ENCODE results near the gene ACTN2. TPM values are rescaled to one million over a fixed set of nuclear protein-coding genes. Genes with fewer than 3 reads are reported as not detected.
A peak's percentile ranks its signal among the peaks of the same experiment; 100 is the strongest.

ACTN2 gene
- total RNA-seq, 2 experiments from 2014 or later, result 0.28 TPM; not detected in 1

DNA sequence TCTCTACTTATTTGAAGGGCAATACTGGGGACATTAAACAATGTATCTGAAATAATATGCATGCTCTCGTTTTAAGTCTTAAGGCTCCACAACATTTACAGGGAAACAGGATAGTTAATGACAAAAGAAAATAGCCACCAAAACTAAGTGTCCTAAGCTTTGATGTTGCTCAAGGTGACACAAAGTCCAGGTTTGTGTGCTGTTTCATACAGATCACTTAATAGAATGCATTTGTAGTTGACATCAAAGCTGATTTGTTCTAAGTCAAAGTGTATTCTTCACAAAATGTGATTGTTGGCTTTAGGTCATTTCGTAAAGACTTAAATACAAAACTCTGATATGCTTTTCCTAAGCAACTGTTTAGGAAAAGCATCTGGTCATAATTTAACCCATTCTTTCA lies 71.3 kb downstream of the ACTN2 start:
- POLR2A ChIA-PET, result no interaction called here
- Mint-ChIP-seq H3K27me3 (no peaks in the 10 kb centered on the region), H3K36me3 (ENCODE audit: low read depth) (no peaks in the 10 kb centered on the region), H3K4me3 (no peak overlapping the region), H3K27ac (no peak overlapping the region), H3K4me1 (ENCODE audit: low read depth) (no peaks in the 10 kb centered on the region), H3K9me3 (no peaks in the 10 kb centered on the region)
- TF ChIP-seq, protein P1, sequence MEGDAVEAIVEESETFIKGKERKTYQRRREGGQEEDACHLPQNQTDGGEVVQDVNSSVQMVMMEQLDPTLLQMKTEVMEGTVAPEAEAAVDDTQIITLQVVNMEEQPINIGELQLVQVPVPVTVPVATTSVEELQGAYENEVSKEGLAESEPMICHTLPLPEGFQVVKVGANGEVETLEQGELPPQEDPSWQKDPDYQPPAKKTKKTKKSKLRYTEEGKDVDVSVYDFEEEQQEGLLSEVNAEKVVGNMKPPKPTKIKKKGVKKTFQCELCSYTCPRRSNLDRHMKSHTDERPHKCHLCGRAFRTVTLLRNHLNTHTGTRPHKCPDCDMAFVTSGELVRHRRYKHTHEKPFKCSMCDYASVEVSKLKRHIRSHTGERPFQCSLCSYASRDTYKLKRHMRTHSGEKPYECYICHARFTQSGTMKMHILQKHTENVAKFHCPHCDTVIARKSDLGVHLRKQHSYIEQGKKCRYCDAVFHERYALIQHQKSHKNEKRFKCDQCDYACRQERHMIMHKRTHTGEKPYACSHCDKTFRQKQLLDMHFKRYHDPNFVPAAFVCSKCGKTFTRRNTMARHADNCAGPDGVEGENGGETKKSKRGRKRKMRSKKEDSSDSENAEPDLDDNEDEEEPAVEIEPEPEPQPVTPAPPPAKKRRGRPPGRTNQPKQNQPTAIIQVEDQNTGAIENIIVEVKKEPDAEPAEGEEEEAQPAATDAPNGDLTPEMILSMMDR (IDR thresholded peaks at IDR 0.05), result no peak
- H3K27ac ChIP-seq (ENCODE audit: low read depth in 1 of 2, low read length in 2 of 2), result no peak overlapping the region
- H3K9me3 ChIP-seq (ENCODE audit: control insufficient read depth in 1 of 2, insufficient read depth in 1 of 2, low read length in 2 of 2), result no peaks in the 10 kb centered on the region
- H3K4me3 ChIP-seq (ENCODE audit: low read length), result no peak overlapping the region
- no peak for ATAC-seq (ENCODE audit: poor library complexity)
- intact Hi-C loops (cut with DNase I, micrococcal nuclease), result loop anchor here in 1 of 2 experiments (5.0 kb wide), 1 partner anchor 630 kb away; no protein-coding TSS in a partner anchor
- peaks cover 3% of the 10 kb centered on the region for H3K4me1 ChIP-seq (ENCODE audit: insufficient read depth, low read length)
- no peak for DNase-seq
- H3K36me3 ChIP-seq (ENCODE audit: insufficient read depth, low read length), result no peaks in the 10 kb centered on the region
- CTCF ChIA-PET, result no interaction called here
- peaks cover 0 to 3% of the 10 kb centered on the region in 2 experiments for H3K27me3 ChIP-seq (ENCODE audit: control insufficient read depth in 1 of 2, insufficient read depth in 2 of 2, low read length in 2 of 2)

- Histone ChIP-seq H3K27me3 (ENCODE audit: control insufficient read depth in 1 of 2, insufficient read depth in 2 of 2, low read length in 2 of 2) (no peaks in the 10 kb centered on the region), H3K9me3 (ENCODE audit: control insufficient read depth in 1 of 2, insufficient read depth in 1 of 2, low read length in 2 of 2) (no peaks in the 10 kb centered on the region), H3K36me3 (ENCODE audit: insufficient read depth, low read length) (no peaks in the 10 kb centered on the region), H3K27ac (ENCODE audit: low read depth in 1 of 2, low read length in 2 of 2) (no peak overlapping the region), H3K4me3 (ENCODE audit: low read length) (no peak overlapping the region), H3K4me1 (ENCODE audit: insufficient read depth, low read length) (peaks cover 3% of the 10 kb centered on the region)
- Mint-ChIP-seq H3K27me3 (no peaks in the 10 kb centered on the region), H3K36me3 (ENCODE audit: low read depth) (no peaks in the 10 kb centered on the region), H3K4me3 (no peak overlapping the region), H3K4me1 (ENCODE audit: low read depth) (no peaks in the 10 kb centered on the region), H3K27ac (no peak overlapping the region), H3K9me3 (no peaks in the 10 kb centered on the region)
- DNase-seq, result peak in 4 of 14 experiments; percentile 17 to 74 (median 55)
- POLR2A ChIA-PET, result interaction anchor here (2.1 kb wide), 1 partner anchor 36 kb away, joined by 10 read pairs; the partner anchor contains the start of gene MTR
- ATAC-seq (ENCODE audit: poor library complexity), result no peak
- intact Hi-C loops (cut with DNase I, micrococcal nuclease), result loop anchor here (1.0 to 5.0 kb wide), 2 partner anchors 110 to 628 kb away; no protein-coding TSS in a partner anchor
- TF ChIP-seq, protein P1 (IDR thresholded peaks at IDR 0.05), result peak; percentile 87
- CTCF ChIA-PET, result interaction anchor here (0.7 to 1.8 kb wide), 12 partner anchors 9 to 803 kb away, joined by 3 to 6 read pairs (median 4); partner anchors contain the start of gene MTR
Observed at GRCh38 chr1:236759252-236759859, 73.1 kb downstream of the ACTN2 start.

DNA sequence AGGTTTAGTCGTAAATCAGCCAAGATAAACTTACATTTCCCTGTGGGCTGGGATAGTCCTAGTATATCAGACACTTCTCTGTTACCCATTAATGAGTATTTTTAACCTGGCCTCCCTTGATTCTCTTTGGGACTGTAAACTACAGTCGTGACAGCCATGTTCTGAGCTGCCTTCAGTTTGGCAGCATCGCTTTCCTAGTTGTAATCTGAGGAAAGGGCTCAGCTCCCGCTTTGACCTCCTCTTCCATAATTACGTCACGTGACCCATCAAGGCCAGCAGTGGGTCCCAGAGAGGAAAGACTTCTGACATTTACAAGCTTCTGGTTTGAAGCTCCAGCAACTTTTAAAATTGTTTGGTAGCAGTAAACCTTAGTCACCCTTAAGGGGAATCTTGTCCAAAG lies 74.2 kb downstream of the ACTN2 start:
- TF ChIP-seq, protein P1 (IDR thresholded peaks at IDR 0.05), result no peak
- no peak overlapping the region for H3K4me3 ChIP-seq (ENCODE audit: low read length)
- ATAC-seq (ENCODE audit: poor library complexity) (no peak), DNase-seq (no peak)
- H3K9me3 ChIP-seq (ENCODE audit: control insufficient read depth in 1 of 2, insufficient read depth in 1 of 2, low read length in 2 of 2), result no peaks in the 10 kb centered on the region
- CTCF ChIA-PET, result interaction anchor here (1.6 kb wide), 1 partner anchor 35 kb away, joined by 5 read pairs; the partner anchor contains the start of gene MTR
- no peaks in the 10 kb centered on the region for H3K9me3 Mint-ChIP-seq
- H3K27me3 Mint-ChIP-seq, result no peaks in the 10 kb centered on the region
- H3K27ac Mint-ChIP-seq, result no peak overlapping the region
- H3K4me1 Mint-ChIP-seq (ENCODE audit: low read depth), result no peaks in the 10 kb centered on the region
- intact Hi-C loops (cut with DNase I, micrococcal nuclease), result loop anchor here in 1 of 2 experiments (1.0 to 10.0 kb wide), 2 partner anchors 106 to 804 kb away; no protein-coding TSS in a partner anchor
- H3K36me3 Mint-ChIP-seq (ENCODE audit: low read depth), result no peaks in the 10 kb centered on the region
- no peak overlapping the region for H3K27ac ChIP-seq (ENCODE audit: low read depth in 1 of 2, low read length in 2 of 2)
- H3K36me3 ChIP-seq (ENCODE audit: insufficient read depth, low read length), result no peaks in the 10 kb centered on the region
- H3K4me3 Mint-ChIP-seq, result no peak overlapping the region
- POLR2A ChIA-PET, result interaction anchor here (2.1 kb wide), 1 partner anchor 34 kb away, joined by 10 read pairs; the partner anchor contains the start of gene MTR
- H3K27me3 ChIP-seq (ENCODE audit: control insufficient read depth in 1 of 2, insufficient read depth in 2 of 2, low read length in 2 of 2), result no peaks in the 10 kb centered on the region
- peaks cover 3% of the 10 kb centered on the region for H3K4me1 ChIP-seq (ENCODE audit: insufficient read depth, low read length)

All from CD4-positive, alpha-beta T cell (primary cell).